Endothelial cell (in vitro differentiated cells): ENCODE results near the gene KLHL35. TPM values are rescaled to one million over a fixed set of nuclear protein-coding genes. Genes with fewer than 3 reads are reported as not detected.
"Not testable (repeated sequence)": the region's sequence is repeated elsewhere in the genome, so short reads cannot be mapped to it uniquely, and the experiment has no call there.

ENCODE experiments used
- DNase-seq: peaks from one replicate; pipeline ENCODE4 v3.0.0; 2021; ENCODE audit warnings: low spot score
- H3K27ac Mint-ChIP-seq: one replicate; pipeline ENCODE4 v1.8.0; 2021; ENCODE audit warnings: mixed read lengths, inconsistent platforms; ENCODE audit not compliant: unreplicated experiment
- H3K27me3 Mint-ChIP-seq: one replicate; pipeline ENCODE4 v1.8.0; 2021; ENCODE audit warnings: mild to moderate bottlenecking, moderate library complexity, mixed read lengths, inconsistent platforms; ENCODE audit not compliant: unreplicated experiment
- H3K36me3 Mint-ChIP-seq: one replicate; pipeline ENCODE4 v1.8.0; 2021; ENCODE audit warnings: mild to moderate bottlenecking, low read depth, mixed read lengths, inconsistent platforms; ENCODE audit not compliant: unreplicated experiment
- H3K4me1 Mint-ChIP-seq: one replicate; pipeline ENCODE4 v1.8.0; 2021; ENCODE audit warnings: mild to moderate bottlenecking, mixed read lengths, inconsistent platforms; ENCODE audit not compliant: unreplicated experiment
- H3K4me3 Mint-ChIP-seq: one replicate; pipeline ENCODE4 v1.8.0; 2021; ENCODE audit warnings: mild to moderate bottlenecking, mixed read lengths, inconsistent platforms; ENCODE audit not compliant: unreplicated experiment
- H3K9me3 Mint-ChIP-seq: one replicate; pipeline ENCODE4 v1.8.0; 2021; ENCODE audit warnings: mixed read lengths, inconsistent platforms; ENCODE audit not compliant: unreplicated experiment
- total RNA-seq: library from RNA; stranded (reverse); fragmentation: NEBNext Ultra II Directional; extraction: Animal tissue kit (Norgen Biotek cat#: 25700); gene quantifications from one replicate; pipeline ENCODE4 v1.2.1, GENCODE V29; 2021; ENCODE audit not compliant: unreplicated experiment
- TF ChIP-seq, protein P1 (sequence below): fragments of 200-600 bp; sonication (generic); IDR thresholded peaks from one replicate; pipeline ENCODE4 v1.5.0; 2021; ENCODE audit warnings: antibody characterized with exemption; ENCODE audit not compliant: unreplicated experiment

The KLHL35 gene
- total RNA-seq, 1 donor from 2014 or later: 2.8 TPM

- DNase-seq: no peak
- Mint-ChIP-seq H3K36me3 (peaks cover 13% of the 10 kb centered on the region), H3K27ac (no peak overlapping the region), H3K4me3 (no peak overlapping the region), H3K27me3 (peaks cover 4% of the 10 kb centered on the region), H3K4me1 (peaks cover 3% of the 10 kb centered on the region), H3K9me3 (no peaks in the 10 kb centered on the region)
- TF ChIP-seq, protein P1, sequence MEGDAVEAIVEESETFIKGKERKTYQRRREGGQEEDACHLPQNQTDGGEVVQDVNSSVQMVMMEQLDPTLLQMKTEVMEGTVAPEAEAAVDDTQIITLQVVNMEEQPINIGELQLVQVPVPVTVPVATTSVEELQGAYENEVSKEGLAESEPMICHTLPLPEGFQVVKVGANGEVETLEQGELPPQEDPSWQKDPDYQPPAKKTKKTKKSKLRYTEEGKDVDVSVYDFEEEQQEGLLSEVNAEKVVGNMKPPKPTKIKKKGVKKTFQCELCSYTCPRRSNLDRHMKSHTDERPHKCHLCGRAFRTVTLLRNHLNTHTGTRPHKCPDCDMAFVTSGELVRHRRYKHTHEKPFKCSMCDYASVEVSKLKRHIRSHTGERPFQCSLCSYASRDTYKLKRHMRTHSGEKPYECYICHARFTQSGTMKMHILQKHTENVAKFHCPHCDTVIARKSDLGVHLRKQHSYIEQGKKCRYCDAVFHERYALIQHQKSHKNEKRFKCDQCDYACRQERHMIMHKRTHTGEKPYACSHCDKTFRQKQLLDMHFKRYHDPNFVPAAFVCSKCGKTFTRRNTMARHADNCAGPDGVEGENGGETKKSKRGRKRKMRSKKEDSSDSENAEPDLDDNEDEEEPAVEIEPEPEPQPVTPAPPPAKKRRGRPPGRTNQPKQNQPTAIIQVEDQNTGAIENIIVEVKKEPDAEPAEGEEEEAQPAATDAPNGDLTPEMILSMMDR: no peak
Measured at GRCh38 chr11:75420224-75421034, 12.6 kb downstream of the KLHL35 start.

GRCh38 chr11:75413864-75414263 is 19.1 kb downstream of the KLHL35 start:
- H3K27ac Mint-ChIP-seq: no peak overlapping the region
- H3K9me3 Mint-ChIP-seq: no peaks in the 10 kb centered on the region
- TF ChIP-seq, protein P1: no peak
- H3K4me1 Mint-ChIP-seq: no peaks in the 10 kb centered on the region
- H3K36me3 Mint-ChIP-seq: no peaks in the 10 kb centered on the region
- no peaks in the 10 kb centered on the region for H3K27me3 Mint-ChIP-seq
- no peak for DNase-seq
- no peak overlapping the region for H3K4me3 Mint-ChIP-seq

- not testable (repeated sequence) for H3K4me3 Mint-ChIP-seq, H3K36me3 Mint-ChIP-seq, H3K9me3 Mint-ChIP-seq, DNase-seq, H3K4me1 Mint-ChIP-seq, H3K27me3 Mint-ChIP-seq, H3K27ac Mint-ChIP-seq
Measured at GRCh38 chr11:75413146-75413545, 19.9 kb downstream of the KLHL35 start.

DNA sequence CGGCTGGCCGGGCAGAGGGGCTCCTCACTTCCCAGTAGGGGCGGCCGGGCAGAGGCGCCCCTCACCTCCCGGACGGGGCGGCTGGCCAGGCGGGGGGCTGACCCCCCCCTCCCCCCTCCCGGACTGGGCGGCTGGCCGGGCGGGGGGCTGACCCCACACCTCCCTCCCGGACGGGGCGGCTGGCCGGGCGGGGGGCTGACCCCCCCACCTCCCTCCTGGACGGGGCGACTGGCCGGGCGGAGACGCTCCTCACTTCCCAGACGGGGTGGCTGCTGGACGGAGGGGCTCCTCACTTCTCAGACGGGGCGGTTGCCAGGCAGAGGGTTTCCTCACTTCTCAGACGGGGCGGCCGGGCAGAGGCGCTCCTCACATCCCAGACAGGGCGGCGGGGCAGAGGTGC is 23.0 kb downstream of the KLHL35 start:
- H3K4me1 Mint-ChIP-seq, H3K9me3 Mint-ChIP-seq, H3K27me3 Mint-ChIP-seq, H3K27ac Mint-ChIP-seq, H3K36me3 Mint-ChIP-seq, DNase-seq, H3K4me3 Mint-ChIP-seq: not testable (repeated sequence)

DNA sequence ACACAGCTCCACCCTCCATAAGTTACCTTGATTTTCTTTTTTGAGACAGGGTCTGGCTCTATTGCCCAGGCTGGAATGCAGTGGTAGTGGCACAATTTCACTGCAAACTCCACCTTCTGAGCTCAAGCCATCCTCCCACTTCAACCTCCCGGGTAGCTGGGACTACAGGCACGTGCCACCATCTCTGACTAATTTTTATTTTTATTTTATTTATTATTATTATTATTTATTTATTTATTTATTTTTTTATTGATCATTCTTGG is 24.1 kb downstream of the KLHL35 start:
- TF ChIP-seq, protein P1: no peak
- Mint-ChIP-seq H3K36me3 (peaks cover 14% of the 10 kb centered on the region), H3K9me3 (no peaks in the 10 kb centered on the region), H3K27ac (no peak overlapping the region), H3K4me3 (no peak overlapping the region), H3K4me1 (peaks cover 14% of the 10 kb centered on the region), H3K27me3 (no peaks in the 10 kb centered on the region)
- no peak for DNase-seq

DNA sequence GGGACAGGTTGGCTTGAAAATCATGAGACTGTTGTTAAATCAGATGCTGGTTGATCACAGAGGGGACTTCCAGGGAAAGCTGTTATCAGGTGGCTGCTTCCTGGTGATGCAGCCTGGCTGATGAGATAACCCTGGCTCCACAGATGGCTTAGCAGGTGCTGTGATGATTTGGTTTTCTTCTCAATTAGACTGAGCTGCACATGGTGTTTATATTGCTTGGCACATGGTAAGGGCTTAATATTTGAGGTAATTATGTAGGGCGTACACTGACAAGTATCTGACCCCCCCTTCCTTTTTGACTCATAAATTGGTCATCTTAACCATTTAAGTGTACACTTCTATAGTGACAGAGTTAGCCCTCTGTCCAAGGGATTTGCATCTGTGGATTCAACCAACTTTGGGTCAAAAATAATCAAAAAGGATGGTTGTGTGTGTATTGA is 26.6 kb downstream of the KLHL35 start:
- no peaks in the 10 kb centered on the region for H3K9me3 Mint-ChIP-seq
- H3K4me3 Mint-ChIP-seq: no peak overlapping the region
- TF ChIP-seq, protein P1: no peak
- peaks cover 3% of the 10 kb centered on the region for H3K27me3 Mint-ChIP-seq
- no peak for DNase-seq
- H3K27ac Mint-ChIP-seq: no peak overlapping the region
- H3K4me1 Mint-ChIP-seq: peaks cover 39% of the 10 kb centered on the region
- H3K36me3 Mint-ChIP-seq: peaks cover 39% of the 10 kb centered on the region
